Endothelial cell of umbilical vein (primary cell): ENCODE data around the gene GLIPR1L1. TPM values are rescaled to one million over a fixed set of nuclear protein-coding genes. Genes with fewer than 3 reads are reported as not detected.

ENCODE experiments used
- BruUV-seq: library from RNA; stranded (reverse); fragments of 400-500 nt; replicated peaks from 2 replicates; lab custom pipeline; 2021; lab: Mats Ljungman, UMichigan
- CTCF ChIA-PET: fragments of 300-600, 350-600 bp; sonication (Branson Sonifier 250); formaldehyde crosslinking; loops from one replicate; lab custom pipeline; 2021; ENCODE audit warnings: antibody characterized with exemption, inconsistent platforms; lab: Charles Lee
- POLR2A ChIA-PET: fragments of 300-600, 350-600 bp; sonication (Branson Sonifier 250); formaldehyde crosslinking; loops from one replicate; lab custom pipeline; 2021; ENCODE audit warnings: antibody characterized with exemption, inconsistent platforms; lab: Charles Lee
- DNase-seq: peaks from one replicate; pipeline ENCODE4 v3.0.0-alpha.2; 2011; ENCODE audit warnings: low read depth, low spot score
- FAIRE-seq: peaks from 2 replicates; lab custom pipeline; 2011; peaks lifted over from hg19 to GRCh38; lab: Jason Lieb, UNC
- H2AFZ ChIP-seq: 2 replicates; pipeline ENCODE4 v1.6.0; 2012; ENCODE audit warnings: low read depth, low read length, control low read depth, inconsistent platforms
- H3K27ac ChIP-seq: 2 replicates; pipeline ENCODE4 v1.5.1; 2011; ENCODE audit warnings: low read depth, mild to moderate bottlenecking, control low read depth, low read length, moderate library complexity; ENCODE audit not compliant: insufficient read depth
- H3K27me3 ChIP-seq, 2 experiments: 2 replicates each; pipeline versions ENCODE4 v1.6.0 to v1.6.1; 2011; ENCODE audit warnings: low read length in 2 of 2, mixed read lengths in 1 of 2; ENCODE audit not compliant: control insufficient read depth in 2 of 2, insufficient read depth in 2 of 2
- H3K36me3 ChIP-seq, 2 experiments: 2 replicates in 1 of 2; 3 replicates in 1 of 2; pipeline ENCODE4 v1.5.1; 2011; ENCODE audit warnings: low read length in 2 of 2, mild to moderate bottlenecking in 1 of 2, moderate library complexity in 1 of 2; ENCODE audit not compliant: control insufficient read depth in 2 of 2, insufficient read depth in 2 of 2; ENCODE audit errors: extremely low read depth in 1 of 2
- H3K4me1 ChIP-seq: 3 replicates; pipeline ENCODE4 v1.5.1; 2011; ENCODE audit warnings: mild to moderate bottlenecking, low read length; ENCODE audit not compliant: control insufficient read depth, insufficient read depth; ENCODE audit errors: extremely low read depth
- H3K4me2 ChIP-seq: 2 replicates; pipeline ENCODE4 v1.6.1; 2011; ENCODE audit warnings: low read length, control low read depth, mixed read lengths; ENCODE audit not compliant: insufficient read depth
- H3K4me3 ChIP-seq, 3 experiments: fragments of 200-600 bp in 1 of 3; sonication (generic), shearing (Covaris generic) in 1 of 3; replicated peaks in 1 of 3; 2 replicates each; pipeline ENCODE4 v1.5.1; 2011 to 2016; ENCODE audit warnings: control low read depth in 3 of 3, low read length in 3 of 3, mild to moderate bottlenecking in 2 of 3, inconsistent platforms in 1 of 3, low read depth in 1 of 3, moderate library complexity in 1 of 3; ENCODE audit not compliant: insufficient read depth in 1 of 3
- H3K79me2 ChIP-seq: 2 replicates; pipeline ENCODE4 v1.6.0; 2012; ENCODE audit warnings: low read length, inconsistent platforms; ENCODE audit not compliant: control insufficient read depth, insufficient read depth
- H3K9ac ChIP-seq: replicated peaks from 2 replicates; pipeline ENCODE3; 2011; ENCODE audit warnings: low read length, control low read depth; ENCODE audit not compliant: insufficient read depth; ENCODE audit errors: extremely low read depth
- H3K9me1 ChIP-seq: replicated peaks from 3 replicates; pipeline ENCODE4 v1.6.0; 2011; ENCODE audit warnings: mild to moderate bottlenecking, low read length; ENCODE audit not compliant: control insufficient read depth, insufficient read depth; ENCODE audit errors: extremely low read depth
- H3K9me3 ChIP-seq: replicated peaks from 2 replicates; pipeline ENCODE4 v1.5.1; 2012; ENCODE audit warnings: low read length, inconsistent platforms; ENCODE audit not compliant: control insufficient read depth, insufficient read depth
- H4K20me1 ChIP-seq: replicated peaks from 2 replicates; pipeline ENCODE3; 2011; ENCODE audit warnings: mild to moderate bottlenecking, low read length; ENCODE audit not compliant: control insufficient read depth, insufficient read depth; ENCODE audit errors: extremely low read depth
- EZH2 ChIP-seq: IDR thresholded peaks from 2 replicates; pipeline ENCODE4 v1.6.1; 2012; ENCODE audit warnings: borderline replicate concordance, low read depth, mild to moderate bottlenecking, moderate library complexity, low read length, inconsistent platforms; ENCODE audit not compliant: severe bottlenecking
- FOS ChIP-seq: IDR thresholded peaks from 2 replicates; pipeline ENCODE4 v1.6.1; 2011; ENCODE audit warnings: mild to moderate bottlenecking, low read length, moderate library complexity, borderline replicate concordance; ENCODE audit not compliant: insufficient read depth
- GATA2 ChIP-seq: IDR thresholded peaks from 2 replicates; pipeline ENCODE4 v1.7.0; 2011; ENCODE audit warnings: low read depth, mild to moderate bottlenecking, moderate library complexity, mixed read lengths, low read length; ENCODE audit not compliant: insufficient read length, insufficient read depth
- JUN ChIP-seq: IDR thresholded peaks from 2 replicates; pipeline ENCODE4 v1.6.1; 2011; ENCODE audit warnings: borderline replicate concordance, low read depth; ENCODE audit not compliant: insufficient read length, insufficient read depth
- MYC ChIP-seq: IDR thresholded peaks from one replicate; pipeline ENCODE4 v1.6.1; 2011; ENCODE audit warnings: mild to moderate bottlenecking, low read depth, low read length
- POLR2A ChIP-seq: IDR thresholded peaks from 2 replicates; pipeline ENCODE4 v1.6.1; 2012; ENCODE audit warnings: low read depth, mild to moderate bottlenecking, control low read depth, low read length
- POLR2AphosphoS5 ChIP-seq: IDR thresholded peaks from 2 replicates; pipeline ENCODE4 v1.6.1; 2012; ENCODE audit warnings: low read depth, mild to moderate bottlenecking, control low read depth, low read length, moderate library complexity; ENCODE audit not compliant: insufficient read depth
- dilution Hi-C: fragments of 300-500 bp; cut with MboI; formaldehyde crosslinking; loops from one replicate; pipeline ENCODE4 v1.15.0; 2019; ENCODE audit warnings: low sequenced_read_pairs; ENCODE audit not compliant: extremely low pct_ligation_motif_present
- intact Hi-C: fragments of 100-400 bp; cut with micrococcal nuclease; formaldehyde crosslinking; loops from one replicate; pipeline ENCODE4 v1.10.0; 2022
- polyA plus RNA-seq, 4 experiments: library from polyadenylated mRNA; depleted of rRNA in 3 of 4; stranded (reverse) in 3 of 4; unstranded in 1 of 4; fragments of >200 nt; gene quantifications; 2 replicates each; pipeline versions ENCODE4 v1.2.1 to v1.2.3, GENCODE V29; 2011 to 2012; ENCODE audit warnings: missing spikeins in 1 of 4
- total RNA-seq: library from RNA; stranded (reverse); gene quantifications from 2 replicates; pipeline ENCODE4 v1.2.3, GENCODE V29; 2021
- TF ChIP-seq, protein P1 (sequence below), 2 donors: IDR thresholded peaks; 1 replicate in 1 of 2; 2 replicates in 1 of 2; pipeline ENCODE4 v1.5.1; 2011; ENCODE audit warnings: low read length in 2 of 2, mild to moderate bottlenecking in 2 of 2, moderate library complexity in 2 of 2, control low read depth in 1 of 2, inconsistent platforms in 1 of 2, low read depth in 1 of 2; ENCODE audit not compliant: insufficient read depth in 1 of 2; ENCODE audit errors: extremely low read depth in 1 of 2
- TF ChIP-seq, protein P2 (sequence below): IDR thresholded peaks from 2 replicates; pipeline ENCODE4 v1.6.1; 2011; ENCODE audit not compliant: insufficient read depth, insufficient read length

The GLIPR1L1 gene
- total and polyA plus RNA-seq, 2 donors (not counting 3 experiments of a cell fraction or from before 2014, with no cell fraction given) = not detected

DNA sequence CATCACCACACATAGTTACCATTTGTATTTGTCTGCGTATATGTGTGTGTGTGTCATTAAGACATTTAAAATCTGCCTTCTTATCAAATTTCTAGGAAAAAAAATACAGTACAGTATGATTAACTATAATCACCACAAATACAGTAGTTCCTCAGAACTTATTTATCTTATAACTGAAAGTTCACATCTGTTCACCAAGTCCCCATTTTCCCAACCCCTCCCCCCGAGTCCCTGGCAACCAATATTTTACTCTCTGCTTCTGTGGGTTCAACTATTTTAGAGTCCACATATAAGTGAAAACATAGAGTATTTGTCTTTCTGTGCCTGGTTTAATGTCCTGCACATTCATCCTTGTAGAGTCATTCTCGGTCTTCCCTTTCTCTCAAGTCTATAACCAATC is 16.7 kb upstream of the GLIPR1L1 start:
- Histone ChIP-seq H3K4me3 (no peak overlapping the region), H3K27ac (no peak overlapping the region), H3K79me2 (no peaks in the 10 kb centered on the region), H3K27me3 (no peaks in the 10 kb centered on the region), H3K9ac (no peak overlapping the region), H3K36me3 (no peaks in the 10 kb centered on the region), H3K4me2 (no peak overlapping the region), H3K4me1 (no peaks in the 10 kb centered on the region), H3K9me1 (no peaks in the 10 kb centered on the region), H4K20me1 (no peaks in the 10 kb centered on the region), H3K9me3 (no peaks in the 10 kb centered on the region), H2AFZ (no peak overlapping the region)
- CTCF ChIA-PET = no interaction called here
- FAIRE-seq = no peak
- dilution Hi-C loops (no loop called here), intact Hi-C loops (no loop called here)
- TF ChIP-seq, protein P1, sequence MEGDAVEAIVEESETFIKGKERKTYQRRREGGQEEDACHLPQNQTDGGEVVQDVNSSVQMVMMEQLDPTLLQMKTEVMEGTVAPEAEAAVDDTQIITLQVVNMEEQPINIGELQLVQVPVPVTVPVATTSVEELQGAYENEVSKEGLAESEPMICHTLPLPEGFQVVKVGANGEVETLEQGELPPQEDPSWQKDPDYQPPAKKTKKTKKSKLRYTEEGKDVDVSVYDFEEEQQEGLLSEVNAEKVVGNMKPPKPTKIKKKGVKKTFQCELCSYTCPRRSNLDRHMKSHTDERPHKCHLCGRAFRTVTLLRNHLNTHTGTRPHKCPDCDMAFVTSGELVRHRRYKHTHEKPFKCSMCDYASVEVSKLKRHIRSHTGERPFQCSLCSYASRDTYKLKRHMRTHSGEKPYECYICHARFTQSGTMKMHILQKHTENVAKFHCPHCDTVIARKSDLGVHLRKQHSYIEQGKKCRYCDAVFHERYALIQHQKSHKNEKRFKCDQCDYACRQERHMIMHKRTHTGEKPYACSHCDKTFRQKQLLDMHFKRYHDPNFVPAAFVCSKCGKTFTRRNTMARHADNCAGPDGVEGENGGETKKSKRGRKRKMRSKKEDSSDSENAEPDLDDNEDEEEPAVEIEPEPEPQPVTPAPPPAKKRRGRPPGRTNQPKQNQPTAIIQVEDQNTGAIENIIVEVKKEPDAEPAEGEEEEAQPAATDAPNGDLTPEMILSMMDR (IDR thresholded peaks at IDR 0.05; ENCODE audit: extremely low read depth in 1 of 2, insufficient read depth in 1 of 2, low read depth in 1 of 2, low read length in 2 of 2) = no peak
- TF ChIP-seq POLR2AphosphoS5 (no peak), FOS (no peak), GATA2 (no peak), MYC (no peak), POLR2A (no peak), JUN (no peak), EZH2 (no peak)
- TF ChIP-seq, protein P2, sequence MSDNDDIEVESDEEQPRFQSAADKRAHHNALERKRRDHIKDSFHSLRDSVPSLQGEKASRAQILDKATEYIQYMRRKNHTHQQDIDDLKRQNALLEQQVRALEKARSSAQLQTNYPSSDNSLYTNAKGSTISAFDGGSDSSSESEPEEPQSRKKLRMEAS = no peak
- DNase-seq = no peak
- POLR2A ChIA-PET = no interaction called here
- BruUV-seq = no TSS peak
